H9 (cell line): ENCODE data around the gene CRTAP. TPM values are rescaled to one million over a fixed set of nuclear protein-coding genes. Genes with fewer than 3 reads are reported as not detected.

Experiments used
- DNase-seq: peaks from one replicate; pipeline ENCODE4 v3.0.0-alpha.2; 2017
- H2AFZ ChIP-seq: one replicate; pipeline ENCODE4 v1.6.1; 2013; ENCODE audit warnings: mild to moderate bottlenecking, low read length, control low read depth, moderate library complexity
- H2AK5ac ChIP-seq: 2 replicates; pipeline ENCODE4 v1.6.1; 2013; ENCODE audit warnings: low read length, control low read depth, mixed read lengths; ENCODE audit not compliant: insufficient read length
- H2BK120ac ChIP-seq: one replicate; pipeline ENCODE4 v1.6.1; 2013; ENCODE audit warnings: low read depth, mild to moderate bottlenecking, low read length, control low read depth, inconsistent platforms; ENCODE audit not compliant: poor library complexity, severe bottlenecking
- H2BK12ac ChIP-seq: 2 replicates; pipeline ENCODE4 v1.6.1; 2013; ENCODE audit warnings: low read length, control low read depth, mixed read lengths, low read depth; ENCODE audit not compliant: insufficient read length
- H2BK15ac ChIP-seq: 2 replicates; pipeline ENCODE4 v1.6.1; 2013; ENCODE audit warnings: low read depth, low read length, control low read depth
- H2BK20ac ChIP-seq: one replicate; pipeline ENCODE4 v1.6.1; 2013; ENCODE audit warnings: low read depth, mild to moderate bottlenecking, low read length, control low read depth, inconsistent platforms; ENCODE audit not compliant: poor library complexity, severe bottlenecking
- H2BK5ac ChIP-seq: 2 replicates; pipeline ENCODE4 v1.6.1; 2013; ENCODE audit warnings: low read length, control low read depth, mixed read lengths; ENCODE audit not compliant: insufficient read length
- H3K14ac ChIP-seq: 2 replicates; pipeline ENCODE4 v1.6.1; 2013; ENCODE audit warnings: low read length, control low read depth; ENCODE audit not compliant: insufficient read depth
- H3K18ac ChIP-seq: 2 replicates; pipeline ENCODE4 v1.6.1; 2013; ENCODE audit warnings: low read depth, mild to moderate bottlenecking, mixed read lengths, low read length, control low read depth; ENCODE audit not compliant: insufficient read length
- H3K23ac ChIP-seq: 2 replicates; pipeline ENCODE4 v1.6.1; 2013; ENCODE audit warnings: low read length, control low read depth, mixed read lengths, low read depth; ENCODE audit not compliant: insufficient read length
- H3K23me2 ChIP-seq: 2 replicates; pipeline ENCODE4 v1.6.1; 2013; ENCODE audit warnings: low read depth, mild to moderate bottlenecking, mixed read lengths, low read length, control low read depth; ENCODE audit not compliant: insufficient read length, poor library complexity, severe bottlenecking
- H3K27ac ChIP-seq: 2 replicates; pipeline ENCODE4 v1.5.1; 2013; ENCODE audit warnings: low read length, control low read depth, mixed read lengths, low read depth; ENCODE audit not compliant: insufficient read length
- H3K27me3 ChIP-seq: 2 replicates; pipeline ENCODE4 v1.6.1; 2013; ENCODE audit warnings: low read length, control low read depth, inconsistent platforms; ENCODE audit not compliant: insufficient read depth
- H3K4ac ChIP-seq: 2 replicates; pipeline ENCODE4 v1.6.1; 2013; ENCODE audit warnings: low read depth, mild to moderate bottlenecking, control low read depth, inconsistent platforms, low read length, moderate library complexity
- H3K4me1 ChIP-seq: 2 replicates; pipeline ENCODE4 v1.6.1; 2013; ENCODE audit warnings: low read length, control low read depth, inconsistent platforms; ENCODE audit not compliant: insufficient read depth
- H3K4me2 ChIP-seq: 2 replicates; pipeline ENCODE4 v1.6.1; 2013; ENCODE audit warnings: low read length, control low read depth, mixed read lengths; ENCODE audit not compliant: insufficient read length, insufficient read depth
- H3K56ac ChIP-seq: 2 replicates; pipeline ENCODE4 v1.6.1; 2013; ENCODE audit warnings: low read depth, mild to moderate bottlenecking, mixed read lengths, low read length, control low read depth; ENCODE audit not compliant: insufficient read length
- H3K79me1 ChIP-seq: 2 replicates; pipeline ENCODE4 v1.6.1; 2013; ENCODE audit warnings: low read depth, mild to moderate bottlenecking, moderate library complexity, low read length, control low read depth, inconsistent platforms; ENCODE audit not compliant: insufficient read depth, poor library complexity, severe bottlenecking
- H3K79me2 ChIP-seq: 2 replicates; pipeline ENCODE4 v1.6.1; 2013; ENCODE audit warnings: low read length, control low read depth, inconsistent platforms; ENCODE audit not compliant: insufficient read depth
- H3K9ac ChIP-seq: 2 replicates; pipeline ENCODE4 v1.6.1; 2013; ENCODE audit warnings: low read length, control low read depth, mixed read lengths; ENCODE audit not compliant: insufficient read length; ENCODE audit errors: extremely low read depth
- H3K9me3 ChIP-seq: one replicate; pipeline ENCODE4 v1.6.1; 2013; ENCODE audit warnings: low read depth, low read length, inconsistent platforms; ENCODE audit not compliant: control insufficient read depth
- H3T11ph ChIP-seq: one replicate; pipeline ENCODE4 v1.6.1; 2013; ENCODE audit warnings: mild to moderate bottlenecking, low read length, control low read depth, inconsistent platforms
- H4K20me1 ChIP-seq: one replicate; pipeline ENCODE4 v1.6.1; 2013; ENCODE audit not compliant: control insufficient read depth, insufficient read length, insufficient read depth
- H4K5ac ChIP-seq: 2 replicates; pipeline ENCODE4 v1.6.1; 2013; ENCODE audit warnings: low read depth, mild to moderate bottlenecking, mixed read lengths, low read length, control low read depth; ENCODE audit not compliant: insufficient read length
- H4K8ac ChIP-seq: replicated peaks from 2 replicates; pipeline ENCODE4 v1.6.1; 2013; ENCODE audit warnings: low read length, control low read depth, mixed read lengths, low read depth; ENCODE audit not compliant: insufficient read length
- H4K91ac ChIP-seq: 2 replicates; pipeline ENCODE4 v1.6.1; 2013; ENCODE audit warnings: low read depth, mild to moderate bottlenecking, moderate library complexity, mixed read lengths, low read length, control low read depth; ENCODE audit not compliant: insufficient read length
- H3K27ac Mint-ChIP-seq, 3 experiments: 2 replicates in 2 of 3; 3 replicates in 1 of 3; pipeline ENCODE4 v1.8.0; 2020 to 2021; ENCODE audit warnings: mixed read lengths in 3 of 3, mild to moderate bottlenecking in 1 of 3, moderate library complexity in 1 of 3
- H3K27me3 Mint-ChIP-seq: 2 replicates; pipeline ENCODE4 v1.8.0; 2021; ENCODE audit warnings: low read depth, mild to moderate bottlenecking, moderate library complexity, mixed read lengths
- H3K36me3 Mint-ChIP-seq, 3 experiments: 2 replicates in 2 of 3; 3 replicates in 1 of 3; pipeline ENCODE4 v1.8.0; 2020 to 2021; ENCODE audit warnings: low read depth in 3 of 3, mixed read lengths in 3 of 3; ENCODE audit not compliant: insufficient read depth in 1 of 3
- H3K4me1 Mint-ChIP-seq, 2 experiments: 2 replicates each; pipeline ENCODE4 v1.8.0; 2020; ENCODE audit warnings: mixed read lengths in 2 of 2
- H3K4me3 Mint-ChIP-seq, 2 experiments: 2 replicates in 1 of 2; 3 replicates in 1 of 2; pipeline ENCODE4 v1.8.0; 2020 to 2021; ENCODE audit warnings: mild to moderate bottlenecking in 2 of 2, mixed read lengths in 2 of 2, moderate library complexity in 1 of 2
- H3K9me3 Mint-ChIP-seq, 2 experiments: 2 replicates in 1 of 2; 3 replicates in 1 of 2; pipeline ENCODE4 v1.8.0; 2020; ENCODE audit warnings: mild to moderate bottlenecking in 2 of 2, mixed read lengths in 2 of 2, moderate library complexity in 1 of 2
- WGBS: extraction: QIAGEN DNeasy Blood & Tissue Kit; methylation state at CpG from one replicate; pipeline ENCODE4 v1.1.7; 2013; ENCODE audit warnings: missing lambda C conversion rate, low lambda C conversion rate, mixed read lengths; ENCODE audit not compliant: insufficient read length; ENCODE audit errors: extremely low coverage; 5-methylcytosine and 5-hydroxymethylcytosine counted together
- total RNA-seq: library from RNA; stranded (reverse); gene quantifications from 2 replicates; pipeline ENCODE4 v1.2.1, GENCODE V29; 2021
- TF ChIP-seq, protein P1 (sequence below): fragments of 200-600 bp; sonication (generic); conservative IDR thresholded peaks from 3 replicates; pipeline ENCODE4 v1.8.0; 2021; ENCODE audit warnings: antibody characterized with exemption, mild to moderate bottlenecking

Gene CRTAP
- total RNA-seq, 1 experiment from 2014 or later = 159 TPM

- Histone ChIP-seq H2BK120ac (no peak overlapping the region), H2BK12ac (no peak overlapping the region), H3K9ac (no peak overlapping the region), H4K5ac (no peak overlapping the region), H3K4me2 (no peak overlapping the region), H2BK5ac (no peak overlapping the region), H3K56ac (no peak overlapping the region), H3K18ac (no peak overlapping the region), H3K9me3 (no peaks in the 10 kb centered on the region), H3K27ac (no peak overlapping the region), H3T11ph (no peak overlapping the region), H4K91ac (no peak overlapping the region), H3K23me2 (no peaks in the 10 kb centered on the region), H4K8ac (no peak overlapping the region), H3K27me3 (no peaks in the 10 kb centered on the region), H2BK20ac (no peak overlapping the region), H2BK15ac (no peak overlapping the region), H2AFZ (no peak overlapping the region), H3K79me1 (no peaks in the 10 kb centered on the region), H3K23ac (no peak overlapping the region), H3K14ac (no peak overlapping the region), H4K20me1 (no peaks in the 10 kb centered on the region), H2AK5ac (no peak overlapping the region), H3K79me2 (no peaks in the 10 kb centered on the region), H3K4ac (no peak overlapping the region), H3K4me1 (no peaks in the 10 kb centered on the region)
- no peak overlapping the region for H3K27ac Mint-ChIP-seq
- WGBS = no CpG with 5 or more reads among the region's 6 CpGs
- H3K27me3 Mint-ChIP-seq = peaks cover 2% of the 10 kb centered on the region
- H3K4me1 Mint-ChIP-seq = peaks cover 0 to 2% of the 10 kb centered on the region in 2 experiments; a peak in 3 of 4 replicates
- peaks cover 0 to 7% (median 6%) of the 10 kb centered on the region in 3 experiments; a peak in 4 of 7 replicates for H3K36me3 Mint-ChIP-seq
- no peak overlapping the region for H3K4me3 Mint-ChIP-seq
- DNase-seq = no peak
- TF ChIP-seq, protein P1, sequence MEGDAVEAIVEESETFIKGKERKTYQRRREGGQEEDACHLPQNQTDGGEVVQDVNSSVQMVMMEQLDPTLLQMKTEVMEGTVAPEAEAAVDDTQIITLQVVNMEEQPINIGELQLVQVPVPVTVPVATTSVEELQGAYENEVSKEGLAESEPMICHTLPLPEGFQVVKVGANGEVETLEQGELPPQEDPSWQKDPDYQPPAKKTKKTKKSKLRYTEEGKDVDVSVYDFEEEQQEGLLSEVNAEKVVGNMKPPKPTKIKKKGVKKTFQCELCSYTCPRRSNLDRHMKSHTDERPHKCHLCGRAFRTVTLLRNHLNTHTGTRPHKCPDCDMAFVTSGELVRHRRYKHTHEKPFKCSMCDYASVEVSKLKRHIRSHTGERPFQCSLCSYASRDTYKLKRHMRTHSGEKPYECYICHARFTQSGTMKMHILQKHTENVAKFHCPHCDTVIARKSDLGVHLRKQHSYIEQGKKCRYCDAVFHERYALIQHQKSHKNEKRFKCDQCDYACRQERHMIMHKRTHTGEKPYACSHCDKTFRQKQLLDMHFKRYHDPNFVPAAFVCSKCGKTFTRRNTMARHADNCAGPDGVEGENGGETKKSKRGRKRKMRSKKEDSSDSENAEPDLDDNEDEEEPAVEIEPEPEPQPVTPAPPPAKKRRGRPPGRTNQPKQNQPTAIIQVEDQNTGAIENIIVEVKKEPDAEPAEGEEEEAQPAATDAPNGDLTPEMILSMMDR = no peak
- no peaks in the 10 kb centered on the region for H3K9me3 Mint-ChIP-seq
Measured at GRCh38 chr3:33149342-33149741, 35.5 kb downstream of the CRTAP start.
